ENCODE data around the gene DMXL2.

Gene DMXL2

DNA sequence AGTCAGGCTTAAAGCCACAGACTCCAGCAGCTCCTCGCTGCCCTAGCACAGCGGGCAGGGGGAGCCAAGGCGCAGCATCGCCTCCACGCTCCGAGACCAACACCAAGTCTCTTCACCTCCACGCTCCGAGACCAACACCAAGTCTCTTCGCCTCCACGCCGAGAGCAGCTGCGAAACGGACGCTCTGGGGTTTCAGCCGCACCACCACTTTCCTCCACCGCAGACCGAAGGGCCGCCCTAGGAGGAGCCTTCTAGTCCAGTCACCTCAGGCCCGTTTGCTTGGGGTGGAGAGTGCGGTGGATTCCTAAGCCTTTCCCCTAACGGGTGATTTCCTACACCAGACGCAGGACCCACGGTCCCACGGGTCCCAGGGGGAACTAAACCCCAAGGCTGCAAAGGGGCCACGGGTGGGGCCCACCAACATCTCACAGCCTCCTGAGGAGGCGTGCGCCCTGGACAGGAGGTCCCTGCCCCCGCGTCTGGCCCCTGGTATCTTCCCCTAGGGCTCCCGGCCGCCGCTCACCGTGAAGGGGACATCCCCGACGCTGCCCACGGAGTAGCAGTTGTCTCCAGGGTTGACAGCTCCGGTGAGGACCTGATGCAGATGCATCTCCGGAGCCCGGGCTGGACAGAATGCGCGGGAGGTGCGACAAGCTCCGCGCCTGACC lies 501 bp downstream of the DMXL2 start:
- H3K27ac ChIP-seq (ENCODE audit: insufficient read depth in 1 of 2, low read depth in 1 of 2, low read length in 2 of 2, poor library complexity in 1 of 2, severe bottlenecking in 2 of 2): peak overlapping the region; percentile 28 to 83
- POLR2A ChIA-PET: no interaction called here

DNA sequence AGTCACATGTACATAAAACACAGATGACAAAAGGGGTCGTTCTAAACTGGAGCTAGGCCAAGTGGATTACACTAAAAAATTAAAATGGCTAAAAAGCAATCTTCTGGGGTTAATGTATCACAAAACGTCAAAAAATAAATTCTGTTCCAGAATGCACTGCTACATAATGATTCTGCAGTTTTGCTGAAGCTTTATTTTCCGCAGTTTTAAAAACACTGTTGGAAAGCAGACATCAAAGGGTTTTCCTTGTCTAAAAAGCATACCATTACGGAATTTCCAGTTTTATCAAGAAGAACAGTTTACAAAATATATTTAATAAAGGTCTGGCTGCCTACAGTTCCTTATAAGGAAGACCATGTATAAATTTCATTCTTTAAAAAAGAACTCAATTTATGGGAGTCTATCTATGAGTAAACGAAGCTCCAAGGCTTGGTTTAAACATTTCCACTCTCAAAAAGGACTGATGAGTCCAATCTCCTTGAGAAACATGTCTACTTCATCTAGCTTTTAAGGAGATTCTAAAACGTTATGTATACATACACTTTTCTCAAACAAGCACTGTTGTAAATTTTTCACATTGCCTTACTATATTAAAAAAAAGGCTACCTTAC lies 1.3 kb downstream of the DMXL2 start:
- no peaks in the 10 kb centered on the region for H3K36me3 ChIP-seq (ENCODE audit: control insufficient read depth in 4 of 4, insufficient read depth in 4 of 4, low read length in 3 of 4)
- H3K27ac ChIP-seq (ENCODE audit: insufficient read depth in 1 of 2, low read depth in 1 of 2, low read length in 2 of 2, poor library complexity in 1 of 2, severe bottlenecking in 2 of 2): peak overlapping the region; percentile 28 to 83
- DNase-seq: peak in 2 of 3 donors; percentile 10 to 20
- no peaks in the 10 kb centered on the region for H3K27me3 ChIP-seq (replicated peaks in 2 of 5; ENCODE audit: control insufficient read depth in 4 of 5, insufficient read depth in 5 of 5, low read length in 4 of 5)
- ChIA-PET POLR2A (no interaction called here), CTCF (interaction anchor here (0.8 to 1.7 kb wide), 7 partner anchors 10 to 148 kb away, joined by 3 to 4 read pairs (median 3); partner anchors contain the start of gene LYSMD2)
- no peaks in the 10 kb centered on the region for H3K9me3 ChIP-seq (ENCODE audit: control extremely low read depth in 1 of 5, control insufficient read depth in 4 of 5, insufficient read depth in 2 of 5, low read depth in 1 of 5, low read length in 4 of 5)
- 44% methylated on average over 2 of the region's 6 CpGs for WGBS (ENCODE audit: insufficient coverage)
- H3K4me1 ChIP-seq (ENCODE audit: control extremely low read depth in 1 of 4, control insufficient read depth in 4 of 4, insufficient read depth in 4 of 4, low read length in 3 of 4): peaks cover 12 to 46% (median 22%) of the 10 kb centered on the region in 4 experiments
- H3K4me3 ChIP-seq (ENCODE audit: control insufficient read depth in 1 of 7, extremely low read depth in 1 of 7, insufficient read depth in 4 of 7, low read depth in 2 of 7, low read length in 6 of 7): peak overlapping the region in 6 of 7 experiments; percentile 75 to 93 (median 86)

More for the DNA sequence above, 501 bp downstream of the DMXL2 start:
- H3K36me3 ChIP-seq (ENCODE audit: control insufficient read depth in 4 of 4, insufficient read depth in 4 of 4, low read length in 3 of 4): no peaks in the 10 kb centered on the region
- peak overlapping the region; percentile 72 to 93 (median 86) for H3K4me3 ChIP-seq (ENCODE audit: control insufficient read depth in 1 of 7, extremely low read depth in 1 of 7, insufficient read depth in 4 of 7, low read depth in 2 of 7, low read length in 6 of 7)
- CTCF ChIA-PET: interaction anchor here (0.8 to 1.8 kb wide), 8 partner anchors 10 to 154 kb away, joined by 3 to 6 read pairs (median 4); partner anchors contain the start of gene LYSMD2
- H3K4me1 ChIP-seq (ENCODE audit: control extremely low read depth in 1 of 4, control insufficient read depth in 4 of 4, insufficient read depth in 4 of 4, low read length in 3 of 4): peaks cover 12 to 46% (median 22%) of the 10 kb centered on the region in 4 experiments
- no peaks in the 10 kb centered on the region for H3K9me3 ChIP-seq (ENCODE audit: control extremely low read depth in 1 of 5, control insufficient read depth in 4 of 5, insufficient read depth in 2 of 5, low read depth in 1 of 5, low read length in 4 of 5)
- no peaks in the 10 kb centered on the region for H3K27me3 ChIP-seq (replicated peaks in 2 of 5; ENCODE audit: control insufficient read depth in 4 of 5, insufficient read depth in 5 of 5, low read length in 4 of 5)
- DNase-seq: peak; percentile 48 to 77 (median 67)
- 0% methylated on average over 24 of the region's 44 CpGs for WGBS (ENCODE audit: insufficient coverage)

DNA sequence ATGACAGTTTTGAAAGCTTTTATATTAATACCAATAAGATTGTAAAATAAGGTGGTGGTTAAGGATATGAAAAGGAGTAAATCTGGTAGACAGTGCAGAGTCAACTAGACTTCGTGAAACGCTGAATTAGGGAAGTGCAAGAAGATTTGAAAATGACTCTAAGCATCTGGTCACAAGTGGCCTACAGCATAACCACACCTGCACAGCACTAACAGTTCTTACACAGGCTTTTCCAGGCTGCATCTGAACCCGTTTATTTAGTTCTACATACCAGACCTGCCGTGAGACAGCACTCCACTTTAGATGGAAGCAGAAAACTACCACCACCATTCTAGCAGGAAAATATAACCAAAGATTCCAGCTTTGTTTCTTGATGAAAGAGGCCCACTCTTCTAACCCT lies 1.9 kb downstream of the DMXL2 start:
- Histone ChIP-seq H3K27ac (ENCODE audit: insufficient read depth in 1 of 2, low read depth in 1 of 2, low read length in 2 of 2, poor library complexity in 1 of 2, severe bottlenecking in 2 of 2) (peak overlapping the region in 1 of 2 experiments; percentile 83), H3K9me3 (ENCODE audit: control extremely low read depth in 1 of 5, control insufficient read depth in 4 of 5, insufficient read depth in 2 of 5, low read depth in 1 of 5, low read length in 4 of 5) (no peaks in the 10 kb centered on the region), H3K4me1 (ENCODE audit: control extremely low read depth in 1 of 4, control insufficient read depth in 4 of 4, insufficient read depth in 4 of 4, low read length in 3 of 4) (peaks cover 12 to 45% (median 22%) of the 10 kb centered on the region in 4 experiments), H3K27me3 (replicated peaks in 2 of 5; ENCODE audit: control insufficient read depth in 4 of 5, insufficient read depth in 5 of 5, low read length in 4 of 5) (no peaks in the 10 kb centered on the region), H3K36me3 (ENCODE audit: control insufficient read depth in 4 of 4, insufficient read depth in 4 of 4, low read length in 3 of 4) (no peaks in the 10 kb centered on the region), H3K4me3 (ENCODE audit: control insufficient read depth in 1 of 7, extremely low read depth in 1 of 7, insufficient read depth in 4 of 7, low read depth in 2 of 7, low read length in 6 of 7) (peak overlapping the region in 3 of 7 experiments; percentile 3 to 93 (median 85))
- 40% methylated on average over 4 of the region's 4 CpGs for WGBS (ENCODE audit: insufficient coverage)
- POLR2A ChIA-PET: no interaction called here
- DNase-seq: peak in 2 of 3 donors; percentile 56 to 74
- CTCF ChIA-PET: interaction anchor here (1.1 to 1.4 kb wide), 6 partner anchors 9 to 117 kb away, joined by 3 to 4 read pairs (median 4); partner anchors contain the start of gene LYSMD2

- Histone ChIP-seq H3K4me3 (ENCODE audit: control insufficient read depth in 1 of 7, extremely low read depth in 1 of 7, insufficient read depth in 4 of 7, low read depth in 2 of 7, low read length in 6 of 7) (no peak overlapping the region), H3K9me3 (ENCODE audit: control extremely low read depth in 1 of 5, control insufficient read depth in 4 of 5, insufficient read depth in 2 of 5, low read depth in 1 of 5, low read length in 4 of 5) (no peaks in the 10 kb centered on the region), H3K27me3 (replicated peaks in 2 of 5; ENCODE audit: control insufficient read depth in 4 of 5, insufficient read depth in 5 of 5, low read length in 4 of 5) (no peaks in the 10 kb centered on the region), H3K36me3 (ENCODE audit: control insufficient read depth in 4 of 4, insufficient read depth in 4 of 4, low read length in 3 of 4) (no peaks in the 10 kb centered on the region), H3K4me1 (ENCODE audit: control extremely low read depth in 1 of 4, control insufficient read depth in 4 of 4, insufficient read depth in 4 of 4, low read length in 3 of 4) (peaks cover 12 to 40% (median 22%) of the 10 kb centered on the region in 4 experiments), H3K27ac (ENCODE audit: insufficient read depth in 1 of 2, low read depth in 1 of 2, low read length in 2 of 2, poor library complexity in 1 of 2, severe bottlenecking in 2 of 2) (no peak overlapping the region)
- no peak for DNase-seq
- ChIA-PET CTCF (interaction anchor here (1.1 to 1.4 kb wide), 4 partner anchors 14 to 118 kb away, joined by 3 to 4 read pairs (median 4); partner anchors contain the start of gene LYSMD2), POLR2A (no interaction called here)
- WGBS (ENCODE audit: insufficient coverage): 90% methylated on average over 2 of the region's 3 CpGs
Measured at GRCh38 chr15:51620122-51620521, 2.4 kb downstream of the DMXL2 start.

GRCh38 chr15:51619331-51620035 lies 3.1 kb downstream of the DMXL2 start:
- Histone ChIP-seq H3K4me1 (ENCODE audit: control extremely low read depth in 1 of 4, control insufficient read depth in 4 of 4, insufficient read depth in 4 of 4, low read length in 3 of 4) (peaks cover 12 to 35% (median 22%) of the 10 kb centered on the region in 4 experiments), H3K27ac (ENCODE audit: insufficient read depth in 1 of 2, low read depth in 1 of 2, low read length in 2 of 2, poor library complexity in 1 of 2, severe bottlenecking in 2 of 2) (no peak overlapping the region), H3K36me3 (ENCODE audit: control insufficient read depth in 4 of 4, insufficient read depth in 4 of 4, low read length in 3 of 4) (no peaks in the 10 kb centered on the region), H3K4me3 (ENCODE audit: control insufficient read depth in 1 of 7, extremely low read depth in 1 of 7, insufficient read depth in 4 of 7, low read depth in 2 of 7, low read length in 6 of 7) (peak overlapping the region in 1 of 7 experiments; percentile 15), H3K27me3 (replicated peaks in 2 of 5; ENCODE audit: control insufficient read depth in 4 of 5, insufficient read depth in 5 of 5, low read length in 4 of 5) (no peaks in the 10 kb centered on the region), H3K9me3 (ENCODE audit: control extremely low read depth in 1 of 5, control insufficient read depth in 4 of 5, insufficient read depth in 2 of 5, low read depth in 1 of 5, low read length in 4 of 5) (no peaks in the 10 kb centered on the region)
- POLR2A ChIA-PET: no interaction called here
- DNase-seq: peak in 1 of 3 donors; percentile 22
- 79% methylated on average over 4 of the region's 6 CpGs for WGBS (ENCODE audit: insufficient coverage)
- CTCF ChIA-PET: interaction anchor here (1.1 to 1.2 kb wide), 2 partner anchors 84 to 118 kb away, joined by 3 to 4 read pairs; partner anchors contain the start of gene LYSMD2

DNA sequence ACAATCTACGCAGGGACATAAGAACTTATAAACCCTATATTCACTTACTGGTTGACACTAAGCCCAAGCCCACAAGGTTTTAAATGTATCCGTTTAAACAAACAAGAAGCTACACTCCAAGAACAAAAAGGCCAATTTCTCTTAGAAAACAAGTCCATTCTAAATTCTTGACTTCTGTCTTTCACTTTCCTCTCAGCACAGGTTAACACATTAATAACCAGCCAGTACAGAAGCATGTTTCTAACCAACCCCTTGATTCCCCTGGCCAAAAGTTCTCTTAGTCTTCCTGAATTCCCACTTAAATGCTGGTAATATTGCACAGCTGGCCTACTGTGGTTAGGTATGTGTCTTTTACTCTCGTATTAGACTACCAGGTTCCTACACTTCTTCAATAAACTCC lies 4.7 kb downstream of the DMXL2 start:
- no peak overlapping the region for H3K4me3 ChIP-seq (ENCODE audit: control insufficient read depth in 1 of 7, extremely low read depth in 1 of 7, insufficient read depth in 4 of 7, low read depth in 2 of 7, low read length in 6 of 7)
- ChIA-PET CTCF (no interaction called here), POLR2A (no interaction called here)
- no peaks in the 10 kb centered on the region for H3K36me3 ChIP-seq (ENCODE audit: control insufficient read depth in 4 of 4, insufficient read depth in 4 of 4, low read length in 3 of 4)
- H3K27me3 ChIP-seq (replicated peaks in 2 of 5; ENCODE audit: control insufficient read depth in 4 of 5, insufficient read depth in 5 of 5, low read length in 4 of 5): no peaks in the 10 kb centered on the region
- H3K9me3 ChIP-seq (ENCODE audit: control extremely low read depth in 1 of 5, control insufficient read depth in 4 of 5, insufficient read depth in 2 of 5, low read depth in 1 of 5, low read length in 4 of 5): peaks cover 0 to 1% (median 0%) of the 10 kb centered on the region in 5 experiments
- WGBS (ENCODE audit: insufficient coverage): 73% methylated on average over 2 of the region's 3 CpGs
- DNase-seq: no peak
- peaks cover 8 to 22% (median 14%) of the 10 kb centered on the region in 4 experiments for H3K4me1 ChIP-seq (ENCODE audit: control extremely low read depth in 1 of 4, control insufficient read depth in 4 of 4, insufficient read depth in 4 of 4, low read length in 3 of 4)
- H3K27ac ChIP-seq (ENCODE audit: insufficient read depth in 1 of 2, low read depth in 1 of 2, low read length in 2 of 2, poor library complexity in 1 of 2, severe bottlenecking in 2 of 2): no peak overlapping the region
